Suppressor macrophage treated with lipopolysaccharide for 1 hour (primary cell): ENCODE results near the gene BLVRA.
"Not testable (repeated sequence)": the region's sequence is repeated elsewhere in the genome, so short reads cannot be mapped to it uniquely, and the experiment has no call there.

Experiments used
- DNase-seq, 3 donors: peaks; one replicate each; pipeline ENCODE4 v3.0.0-alpha.2; 2020 to 2022

The BLVRA gene

DNA sequence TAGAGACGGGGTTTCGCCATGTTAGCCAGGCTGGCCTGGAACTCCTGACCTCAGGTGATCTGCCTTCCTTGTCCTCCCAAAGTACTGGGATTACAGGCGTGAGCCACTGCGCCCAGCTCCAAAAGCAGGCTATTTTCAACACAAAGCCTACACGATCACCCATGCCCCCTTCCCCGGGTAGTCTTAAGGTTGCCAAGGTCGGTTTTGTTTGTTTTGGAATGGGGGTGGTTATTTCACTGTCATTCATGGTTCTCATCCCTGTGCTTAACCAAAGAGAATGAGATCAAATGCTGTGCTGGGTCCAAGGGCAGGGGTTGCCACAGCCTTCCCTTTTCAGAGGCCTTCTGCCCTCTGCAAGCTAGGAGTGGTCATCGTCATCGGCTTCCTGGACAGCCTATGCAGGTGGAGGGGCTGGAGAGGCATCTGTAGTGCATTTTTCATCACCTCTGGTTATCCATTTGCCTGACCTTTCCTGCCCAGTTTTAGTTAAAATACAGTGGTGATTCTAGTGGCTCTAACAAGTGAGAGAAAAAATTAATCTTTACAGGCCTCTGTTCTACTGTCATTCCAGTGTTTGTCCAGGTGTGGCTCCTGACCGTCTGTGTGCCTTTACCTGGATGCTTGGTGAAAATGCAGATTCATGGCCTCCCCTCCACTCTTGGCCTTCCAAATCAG is 11.4 kb downstream of the BLVRA start:
- DNase-seq = no peak

DNA sequence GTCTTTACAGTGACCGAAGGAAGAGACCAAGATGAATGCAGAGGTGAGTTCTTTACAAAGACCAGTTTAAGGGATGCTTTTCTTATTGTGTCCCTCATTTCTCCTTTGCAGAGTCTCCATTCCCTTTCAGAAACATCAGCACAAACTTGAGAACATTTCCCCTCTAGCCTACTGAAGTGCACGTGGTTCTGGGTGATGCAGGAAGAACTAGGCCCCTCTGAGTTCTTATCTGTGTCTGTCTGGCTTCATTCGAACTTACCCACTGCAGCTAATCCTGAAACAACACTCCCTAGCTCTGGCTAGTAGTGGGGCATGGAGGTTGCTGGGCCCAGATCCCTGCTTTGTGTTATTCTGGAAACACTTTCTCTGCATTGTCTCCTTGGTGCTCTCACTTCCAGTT is 12.6 kb downstream of the BLVRA start:
- no peak for DNase-seq

DNA sequence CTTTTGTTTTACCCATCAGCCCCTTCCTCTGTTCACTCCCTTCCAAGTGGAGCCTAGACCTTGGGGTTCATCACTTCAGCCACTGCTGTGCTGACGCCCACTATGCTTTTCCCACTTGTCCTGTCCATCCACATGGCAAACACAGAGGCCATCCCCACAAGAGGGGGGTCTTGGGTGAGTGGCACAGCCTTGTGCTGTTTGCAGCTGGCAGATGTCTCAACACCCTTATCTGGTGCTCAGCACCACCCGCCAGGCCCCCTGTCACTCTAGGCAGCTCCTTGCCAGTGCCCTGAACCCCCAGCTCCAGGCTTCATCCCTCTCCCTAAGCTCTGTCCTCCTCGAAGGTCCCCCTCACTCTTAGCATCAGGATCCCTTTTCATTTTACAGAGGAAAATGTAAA is 13.1 kb downstream of the BLVRA start:
- DNase-seq = no peak

DNA sequence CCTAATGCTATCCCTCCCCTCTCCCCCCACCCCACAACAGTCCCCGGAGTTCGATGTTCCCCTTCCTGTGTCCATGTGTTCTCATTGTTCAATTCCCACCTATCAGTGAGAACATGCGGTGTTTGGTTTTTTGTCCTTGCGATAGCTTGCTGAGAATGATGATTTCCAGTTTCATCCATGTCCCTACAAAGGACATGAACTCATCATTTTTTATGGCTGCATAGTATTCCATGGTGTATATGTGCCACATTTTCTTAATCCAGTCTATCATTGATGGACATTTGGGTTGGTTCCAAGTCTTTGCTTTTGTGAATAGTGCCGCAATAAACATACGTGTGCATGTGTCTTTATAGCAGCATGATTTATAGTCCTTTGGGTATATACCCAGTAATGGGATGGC is 14.8 kb downstream of the BLVRA start:
- not testable (repeated sequence) for DNase-seq

DNA sequence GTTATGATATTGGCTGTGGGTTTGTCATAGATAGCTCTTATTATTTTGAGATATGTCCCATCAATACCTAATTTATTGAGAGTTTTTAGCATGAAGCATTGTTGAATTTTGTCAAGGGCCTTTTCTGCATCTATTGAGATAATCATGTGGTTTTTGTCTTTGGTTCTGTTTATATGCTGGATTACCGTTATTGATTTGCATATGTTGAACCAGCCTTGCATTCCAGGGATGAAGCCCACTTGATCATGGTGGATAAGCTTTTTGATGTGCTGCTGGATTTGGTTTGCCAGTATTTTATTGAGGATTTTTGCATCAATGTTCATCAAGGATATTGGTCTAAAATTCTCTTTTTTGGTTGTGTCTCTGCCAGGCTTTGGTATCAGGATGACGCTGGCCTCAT is 16.8 kb downstream of the BLVRA start:
- DNase-seq = not testable (repeated sequence)

DNA sequence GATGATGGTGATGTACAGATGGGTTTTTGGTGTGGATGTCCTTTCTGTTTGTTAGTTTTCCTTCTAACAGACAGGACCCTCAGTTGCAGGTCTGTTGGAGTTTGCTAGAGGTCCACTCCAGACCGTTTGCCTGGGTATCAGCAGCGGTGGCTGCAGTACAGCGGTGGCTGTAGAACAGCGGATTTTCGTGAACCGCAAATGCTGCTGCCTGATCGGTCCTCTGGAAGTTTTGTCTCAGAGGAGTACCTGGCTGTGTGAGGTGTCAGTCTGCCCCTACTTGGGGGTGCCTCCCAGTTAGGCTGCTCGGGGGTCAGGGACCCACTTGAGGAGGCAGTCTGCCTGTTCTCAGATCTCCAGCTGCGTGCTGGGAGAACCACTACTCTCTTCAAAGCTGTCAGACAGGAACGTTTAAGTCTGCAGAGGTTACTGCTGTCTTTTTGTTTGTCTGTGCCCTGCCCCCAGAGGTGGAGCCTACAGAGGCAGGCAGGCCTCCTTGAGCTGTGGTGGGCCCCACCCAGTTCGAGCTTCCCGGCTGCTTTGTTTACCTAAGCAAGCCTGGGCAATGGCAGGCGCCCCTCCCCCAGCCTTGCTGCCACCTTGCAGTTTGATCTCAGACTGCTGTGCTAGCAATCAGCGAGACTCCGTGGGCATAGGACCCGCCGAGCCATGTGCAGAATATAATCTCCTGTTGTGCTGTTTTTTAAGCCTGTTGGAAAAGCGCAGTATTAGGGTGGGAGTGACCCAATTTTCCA is 20.0 kb downstream of the BLVRA start:
- not testable (repeated sequence) for DNase-seq

DNA sequence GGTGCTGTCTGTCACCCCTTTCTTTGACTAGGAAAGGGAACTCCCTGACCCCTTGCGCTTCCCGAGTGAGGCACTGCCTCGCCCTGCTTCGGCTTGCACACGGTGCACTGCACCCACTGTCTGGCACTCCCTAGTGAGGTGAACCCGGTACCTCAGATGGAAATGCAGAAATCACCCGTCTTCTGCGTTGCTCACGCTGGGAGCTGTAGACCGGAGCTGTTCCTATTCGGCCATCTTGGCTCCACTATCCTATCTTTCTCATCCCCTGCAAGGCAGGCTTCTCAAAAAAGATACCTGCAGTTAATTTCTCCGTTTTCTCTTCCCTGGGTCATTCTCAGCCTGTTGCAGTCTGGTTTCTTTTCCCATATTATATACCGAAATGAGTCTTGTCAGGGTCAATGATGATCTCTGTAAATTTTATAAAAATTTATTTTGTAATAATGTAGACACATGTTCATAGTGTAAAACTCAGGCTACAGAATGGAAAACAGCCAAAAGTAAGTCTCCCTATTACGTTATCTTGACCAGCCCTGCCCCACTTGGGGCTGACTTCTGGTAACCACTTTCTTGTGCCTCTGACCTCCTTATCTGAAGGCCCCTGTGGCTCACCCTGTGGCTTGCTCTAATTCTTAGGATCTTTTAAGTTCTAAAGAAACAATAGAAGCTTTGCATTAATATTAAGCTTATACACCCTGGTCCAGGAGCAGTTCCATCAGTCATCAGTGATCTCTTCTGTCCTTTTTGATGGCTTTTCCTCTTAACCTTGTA is 20.7 kb downstream of the BLVRA start:
- no peak for DNase-seq

DNA sequence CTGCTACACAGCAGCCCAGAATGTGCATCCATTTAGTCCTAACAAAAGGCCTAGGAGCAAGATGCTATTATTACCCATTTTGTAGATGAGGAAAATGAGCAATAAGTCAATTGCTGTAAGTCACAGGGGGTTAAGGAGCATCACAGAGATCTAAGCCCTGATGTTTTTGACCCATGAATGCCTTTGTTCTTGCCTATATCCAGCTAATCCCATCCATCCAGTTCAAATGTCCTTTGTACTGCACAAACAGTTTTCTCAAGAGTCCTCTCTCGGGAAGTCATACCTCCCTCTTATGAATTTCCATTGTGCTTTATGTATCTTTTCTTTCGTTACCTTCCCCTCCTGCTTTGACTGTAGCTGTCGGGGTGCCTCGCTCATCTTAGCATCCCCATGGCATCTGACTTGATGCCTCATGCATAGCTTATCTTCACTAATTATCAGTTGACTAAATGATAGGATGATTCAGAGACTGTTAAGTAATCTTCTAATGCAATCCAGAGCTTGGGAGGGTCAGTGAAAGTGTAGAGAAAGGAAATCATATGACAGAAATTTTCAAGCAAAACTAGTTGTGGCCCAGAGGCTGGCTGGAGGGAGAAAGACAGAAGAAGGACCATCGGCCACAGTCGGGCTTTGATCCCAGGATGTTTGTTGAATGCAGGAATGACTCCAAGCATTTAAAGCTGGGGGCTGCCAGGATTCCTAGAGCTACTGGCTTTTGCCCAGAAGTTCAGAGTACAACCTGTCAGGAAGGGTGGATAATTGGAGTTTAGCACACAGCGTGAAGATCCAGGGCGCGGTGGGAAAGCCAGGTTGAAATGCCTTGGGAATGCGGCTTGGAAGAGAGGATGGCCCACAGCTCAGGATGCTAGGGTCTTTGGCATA is 23.5 kb downstream of the BLVRA start:
- peak; percentile 71 to 82 (median 79) for DNase-seq

DNA sequence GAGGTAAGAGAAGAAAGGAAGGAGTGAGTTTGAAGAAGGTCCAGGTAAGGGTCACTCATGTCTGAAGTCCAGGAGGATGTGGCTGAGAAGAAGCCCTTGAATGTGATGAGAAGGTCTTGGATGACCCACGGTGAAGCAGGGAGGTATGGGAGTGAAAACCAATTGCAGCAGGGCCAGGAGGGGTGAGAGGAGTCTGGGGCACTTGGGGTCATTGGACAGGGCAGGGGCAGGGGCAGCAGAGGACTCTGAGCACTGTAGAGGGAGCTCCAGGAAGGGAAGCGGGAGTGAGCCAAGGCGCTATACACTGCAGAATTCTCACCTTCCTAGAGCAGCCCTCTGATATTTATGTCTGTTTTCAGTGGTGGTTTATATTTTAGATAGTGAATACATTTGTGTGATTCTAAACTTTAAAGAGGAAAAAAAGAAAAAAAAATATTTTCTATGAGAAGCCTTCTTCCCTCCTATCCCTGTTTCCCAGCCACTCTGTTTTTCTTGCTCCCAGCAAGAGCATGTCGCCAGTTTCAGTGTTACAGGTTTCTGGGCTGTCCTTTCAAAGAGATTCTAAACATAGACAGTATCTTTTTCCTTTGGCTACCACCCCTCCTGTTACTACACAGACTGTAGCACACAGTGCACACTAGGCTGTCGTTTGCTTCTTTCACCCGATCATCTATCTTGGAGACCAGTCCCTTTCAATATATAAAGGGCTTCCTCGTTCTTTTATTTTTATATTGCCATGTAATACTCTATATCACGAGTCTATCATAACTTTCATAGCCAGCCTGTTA is 24.5 kb downstream of the BLVRA start:
- DNase-seq = no peak

DNA sequence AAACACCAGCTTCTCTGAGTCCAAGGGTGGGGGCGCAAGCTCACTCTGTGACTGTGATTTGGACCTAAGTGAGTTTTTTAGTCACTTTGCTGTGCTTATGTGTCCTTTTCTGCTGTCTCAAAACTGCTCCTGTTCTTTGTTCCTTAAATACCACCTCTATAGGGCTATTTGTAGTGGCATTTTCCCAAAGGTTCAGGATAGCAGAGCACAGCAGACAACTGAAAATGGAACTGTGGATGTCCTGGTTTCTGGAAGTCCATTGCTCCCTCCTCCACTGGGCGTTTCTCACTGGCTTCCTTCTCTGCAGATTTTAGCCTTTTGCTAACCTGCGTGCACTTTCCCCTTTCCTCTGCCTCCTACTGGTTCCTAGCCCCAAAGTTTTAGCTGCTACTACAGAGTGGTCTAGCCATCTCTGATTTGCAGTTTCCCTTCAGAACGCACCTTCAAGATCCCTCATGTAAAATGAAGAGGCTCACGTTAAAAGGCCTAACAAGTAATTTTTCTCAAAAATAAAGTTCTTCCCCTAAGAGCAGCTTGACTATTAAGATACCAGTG is 25.6 kb downstream of the BLVRA start:
- DNase-seq = no peak

DNA sequence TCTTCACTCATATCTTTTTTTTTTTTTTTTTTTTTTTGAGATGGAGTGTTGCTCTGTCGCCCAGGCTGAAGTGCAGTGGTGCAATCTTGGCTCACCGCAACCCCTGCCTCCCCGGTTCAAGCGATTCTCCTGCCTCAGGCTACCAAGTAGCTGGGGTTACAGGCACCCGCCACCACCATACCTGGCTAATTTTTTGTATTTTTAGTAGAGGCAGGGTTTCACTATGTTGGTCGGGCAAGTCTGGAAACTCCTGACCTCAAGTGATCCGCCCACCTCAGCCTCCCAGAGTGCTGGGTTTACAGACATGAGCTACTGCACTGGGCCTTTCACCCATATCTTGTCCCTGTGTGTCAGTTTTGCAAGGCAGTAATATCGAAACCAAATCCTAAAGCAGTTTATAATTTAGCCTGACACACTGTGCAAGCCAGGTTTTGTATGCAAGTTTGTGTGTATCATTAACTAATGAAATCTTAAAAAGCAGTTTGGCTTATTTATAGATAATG is 26.2 kb downstream of the BLVRA start:
- peak; percentile 77 to 84 (median 83) for DNase-seq

DNA sequence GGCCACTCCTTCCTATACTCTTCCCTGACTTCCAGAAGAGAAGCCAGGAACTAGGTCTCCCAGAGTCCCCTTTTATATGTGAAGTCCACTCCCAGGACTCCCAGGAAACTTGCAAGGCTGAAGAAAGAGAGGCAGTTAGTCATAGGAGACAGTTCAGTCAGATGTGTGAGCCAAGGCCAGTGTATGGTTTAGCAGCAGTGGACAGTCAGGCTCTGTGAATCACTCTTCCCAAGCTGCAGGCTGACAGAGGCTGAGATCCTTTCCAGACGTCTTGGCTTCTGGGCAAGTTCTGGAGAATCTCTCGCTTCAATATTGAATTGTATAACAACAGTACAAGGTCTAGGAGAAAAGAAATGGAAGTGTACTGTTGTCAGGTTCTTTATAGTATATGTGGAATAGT is 26.9 kb downstream of the BLVRA start:
- peak; percentile 71 to 85 (median 75) for DNase-seq

DNA sequence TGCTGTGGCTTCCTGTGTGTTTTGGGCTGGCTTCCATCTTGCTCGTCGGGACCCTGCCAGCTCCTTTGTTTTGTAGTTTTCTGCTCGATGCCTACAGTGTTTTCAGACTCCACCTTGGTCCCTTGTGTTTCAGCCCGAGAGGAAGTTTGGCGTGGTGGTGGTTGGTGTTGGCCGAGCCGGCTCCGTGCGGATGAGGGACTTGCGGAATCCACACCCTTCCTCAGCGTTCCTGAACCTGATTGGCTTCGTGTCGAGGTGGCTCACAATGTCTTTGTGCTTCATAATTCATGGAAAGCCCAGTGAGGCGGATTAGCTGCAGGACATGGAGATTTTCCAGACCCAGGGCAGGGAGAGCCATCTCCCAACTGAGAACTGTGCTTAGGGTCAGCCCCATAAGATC is 29.3 kb downstream of the BLVRA start:
- no peak for DNase-seq

DNA sequence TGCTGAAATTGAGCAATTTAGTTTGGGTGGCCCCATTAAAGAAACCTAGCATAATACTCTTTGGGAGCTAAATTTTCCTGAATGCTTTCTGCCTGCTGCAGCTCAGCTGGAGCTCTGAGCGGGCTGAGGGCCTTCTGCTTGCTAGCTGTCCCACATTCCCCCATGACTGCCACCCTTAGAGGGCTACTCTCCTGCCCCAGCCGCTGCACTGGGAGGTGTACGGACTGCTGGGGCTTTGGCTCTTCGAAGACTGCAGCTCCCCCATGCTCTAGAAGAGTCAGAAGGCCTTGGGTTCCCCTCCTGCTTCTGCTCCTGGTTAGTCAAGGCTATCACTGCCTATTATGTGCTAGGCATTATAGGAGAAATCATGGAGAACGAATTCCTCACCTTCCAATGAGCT is 31.5 kb downstream of the BLVRA start:
- no peak for DNase-seq

DNA sequence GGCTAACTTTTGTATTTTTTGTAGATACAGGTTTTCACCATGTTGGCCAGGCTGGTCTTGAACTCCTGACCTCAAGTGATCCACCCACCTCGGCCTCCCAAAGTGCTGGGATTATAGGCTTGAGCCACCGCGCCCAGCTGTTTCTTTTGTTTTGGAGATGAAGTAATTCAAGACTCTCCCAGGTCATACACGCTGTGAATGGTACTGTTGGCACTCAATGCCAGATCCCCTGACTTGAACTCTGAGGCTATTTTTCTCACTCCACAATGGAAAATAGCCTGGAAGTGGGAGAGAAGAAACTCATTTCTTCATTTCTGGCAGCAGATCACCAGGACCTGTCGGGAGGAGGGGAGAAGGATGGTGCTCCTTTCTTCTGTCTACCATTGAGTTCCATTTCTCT is 32.4 kb downstream of the BLVRA start:
- no peak for DNase-seq

DNA sequence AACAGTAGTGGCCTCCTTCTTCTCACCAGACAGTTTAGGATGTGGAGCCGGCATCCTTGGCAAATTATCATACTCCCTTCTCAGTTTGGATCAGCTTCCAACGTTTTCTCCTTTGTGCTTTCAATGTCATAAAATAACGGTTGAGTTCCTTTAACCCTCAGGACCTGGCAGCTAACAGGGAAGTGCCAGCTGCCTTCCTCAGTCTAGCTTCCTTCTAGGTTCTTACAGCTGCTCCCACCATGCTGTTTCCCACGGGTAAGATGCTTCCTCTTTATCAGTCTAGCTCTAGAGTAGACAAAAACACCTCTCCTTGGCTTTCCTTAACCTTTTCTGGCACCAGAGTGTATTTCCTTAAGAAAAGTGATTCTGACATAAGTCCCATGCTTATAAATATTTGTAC is 33.2 kb downstream of the BLVRA start:
- peak; percentile 72 to 76 (median 74) for DNase-seq

DNA sequence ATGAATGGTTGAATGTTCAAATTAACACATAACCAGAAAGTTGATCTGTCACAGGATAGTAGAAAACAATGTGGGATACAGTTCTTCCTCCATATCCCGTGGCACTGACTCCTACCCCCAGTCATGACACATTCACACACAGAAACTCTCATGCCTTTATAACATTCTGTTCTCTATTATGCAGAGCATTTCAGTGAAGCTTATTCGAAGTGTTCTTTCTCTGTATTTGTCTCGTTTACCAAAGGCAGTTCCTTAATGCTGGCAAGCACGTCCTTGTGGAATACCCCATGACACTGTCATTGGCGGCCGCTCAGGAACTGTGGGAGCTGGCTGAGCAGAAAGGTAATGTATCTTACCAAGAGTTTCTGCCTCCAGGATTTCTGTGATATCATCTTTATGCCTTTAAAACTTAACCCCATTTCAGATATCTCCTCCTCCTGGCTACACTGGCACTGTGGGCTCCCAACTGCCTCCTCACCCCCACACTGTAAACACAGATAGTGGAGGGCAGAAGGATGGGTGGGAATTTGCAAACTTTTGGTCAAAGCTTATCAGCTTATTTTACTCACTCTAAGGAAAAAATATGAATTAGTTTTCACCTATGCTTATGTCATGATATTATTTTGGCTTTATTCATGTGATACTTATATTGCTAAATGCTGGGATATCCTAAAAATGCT is 34.1 kb downstream of the BLVRA start:
- DNase-seq = no peak

DNA sequence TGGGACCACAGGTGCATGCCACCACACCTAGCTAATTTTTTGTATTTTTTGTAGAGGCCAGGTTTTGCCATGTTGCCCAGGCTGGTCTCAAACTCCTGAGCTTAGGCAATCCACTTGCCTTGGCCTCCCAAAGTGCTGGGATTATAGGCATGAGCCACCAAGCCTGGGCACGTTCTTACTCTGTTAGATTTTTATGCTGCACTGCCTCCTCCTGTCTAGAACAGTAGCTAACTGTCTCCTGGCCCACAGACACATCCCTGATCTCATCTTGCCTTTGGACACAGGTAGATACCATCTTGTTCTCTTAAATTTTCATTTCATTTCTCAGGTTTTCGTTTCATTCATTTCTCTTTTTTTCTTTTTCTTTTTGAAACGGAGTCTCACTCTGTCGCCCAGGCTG is 41.1 kb downstream of the BLVRA start:
- peak in 1 of 3 donors; percentile 29 for DNase-seq

DNA sequence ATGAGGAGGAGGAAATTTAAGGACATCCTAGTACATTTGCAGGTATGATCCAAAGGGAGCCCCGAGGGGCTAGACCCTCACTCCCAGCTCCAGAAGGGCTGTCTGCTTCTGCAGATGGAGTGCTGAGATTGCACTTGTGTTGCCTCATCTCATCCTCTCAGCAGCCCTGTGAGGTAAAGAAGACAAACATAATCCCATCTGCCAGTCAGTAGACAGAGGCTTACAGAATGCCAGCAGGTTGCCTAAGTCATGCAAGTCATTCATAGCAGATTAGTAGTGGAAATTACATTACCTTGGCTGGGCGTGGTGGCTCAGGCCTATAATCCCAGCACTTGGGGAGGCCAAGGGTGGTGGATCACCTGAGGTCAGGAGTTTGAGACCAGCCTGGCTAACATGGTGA is 45.4 kb downstream of the BLVRA start:
- DNase-seq = no peak

DNA sequence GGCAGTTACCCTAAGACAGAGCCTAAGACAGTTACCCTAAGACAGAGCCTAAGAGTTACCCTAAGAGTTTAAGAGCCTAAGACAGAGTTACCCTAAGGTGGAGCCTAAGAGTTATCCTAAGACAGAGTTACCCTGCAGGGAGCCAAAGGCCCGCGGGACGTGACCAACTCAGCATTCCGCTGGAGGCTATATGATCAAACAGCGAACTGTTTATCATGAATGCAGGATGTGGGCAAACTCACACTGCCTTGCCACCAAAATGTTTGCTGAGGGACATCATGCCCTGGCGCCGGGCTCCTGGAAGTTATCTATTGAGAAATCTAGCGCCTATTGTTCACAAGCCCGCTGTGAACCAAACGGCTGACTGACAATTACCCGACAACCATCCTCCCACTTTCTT is 49.9 kb downstream of the BLVRA start:
- DNase-seq = no peak
